Neural progenitor cell (in vitro differentiated cells): ENCODE data around the gene SPOUT1. TPM values are rescaled to one million over a fixed set of nuclear protein-coding genes. Genes with fewer than 3 reads are reported as not detected.

Source experiments
- DNase-seq: peaks from one replicate; pipeline ENCODE4 v3.0.0-alpha.2; 2016; ENCODE audit warnings: low spot score
- H2AFZ ChIP-seq: fragments of 200-600 bp; sonication (generic); replicated peaks from 2 replicates; pipeline ENCODE4 v1.6.1; 2016; ENCODE audit warnings: antibody characterized with exemption
- H3F3A ChIP-seq: fragments of 200-600 bp; sonication (generic); 2 replicates; pipeline ENCODE4 v1.6.1; 2016; ENCODE audit warnings: antibody characterized with exemption, low read depth
- H3K27ac ChIP-seq: fragments of 200-600 bp; sonication (generic); 2 replicates; pipeline ENCODE4 v1.5.1; 2016; ENCODE audit warnings: mild to moderate bottlenecking
- H3K27me3 ChIP-seq: fragments of 200-600 bp; sonication (generic); 2 replicates; pipeline ENCODE4 v1.6.1; 2016; ENCODE audit warnings: mild to moderate bottlenecking, moderate library complexity
- H3K36me3 ChIP-seq: fragments of 200-600 bp; sonication (generic); 2 replicates; pipeline ENCODE4 v1.5.1; 2016
- H3K4me1 ChIP-seq: fragments of 200-600 bp; sonication (generic); 2 replicates; pipeline ENCODE4 v1.6.1; 2016; ENCODE audit warnings: mixed run types
- H3K4me2 ChIP-seq: fragments of 200-600 bp; sonication (generic); 2 replicates; pipeline ENCODE4 v1.6.1; 2016
- H3K4me3 ChIP-seq: fragments of 200-600 bp; sonication (generic); 2 replicates; pipeline ENCODE4 v1.5.1; 2016
- H3K79me2 ChIP-seq: fragments of 200-600 bp; sonication (generic); 2 replicates; pipeline ENCODE4 v1.6.1; 2016; ENCODE audit warnings: low read depth
- H3K9ac ChIP-seq: fragments of 200-600 bp; sonication (generic); 2 replicates; pipeline ENCODE4 v1.6.1; 2016
- H3K9me3 ChIP-seq: fragments of 200-600 bp; sonication (generic); 2 replicates; pipeline ENCODE4 v1.5.1; 2016; ENCODE audit warnings: low read depth
- H4K20me1 ChIP-seq: fragments of 200-600 bp; sonication (generic); 2 replicates; pipeline ENCODE4 v1.6.1; 2016; ENCODE audit warnings: low read depth
- H3K27ac Mint-ChIP-seq: 3 replicates; pipeline ENCODE4 v1.8.0; 2021; ENCODE audit warnings: mixed read lengths
- H3K27me3 Mint-ChIP-seq: 2 replicates; pipeline ENCODE4 v1.8.0; 2022; ENCODE audit warnings: low read depth, mild to moderate bottlenecking, inconsistent platforms, moderate library complexity, mixed read lengths; ENCODE audit not compliant: insufficient read depth
- H3K36me3 Mint-ChIP-seq: 3 replicates; pipeline ENCODE4 v1.8.0; 2021; ENCODE audit warnings: mixed read lengths
- H3K4me1 Mint-ChIP-seq: 3 replicates; pipeline ENCODE4 v1.8.0; 2021; ENCODE audit warnings: mixed read lengths
- H3K4me3 Mint-ChIP-seq: 3 replicates; pipeline ENCODE4 v1.8.0; 2021; ENCODE audit warnings: mild to moderate bottlenecking, moderate library complexity, mixed read lengths
- H3K9me3 Mint-ChIP-seq: 3 replicates; pipeline ENCODE4 v1.8.0; 2020; ENCODE audit warnings: mixed read lengths
- CTCF ChIP-seq: fragments of 200-600 bp; sonication (generic); IDR thresholded peaks from 2 replicates; pipeline ENCODE4 v1.5.1; 2017; ENCODE audit warnings: antibody characterized with exemption, mild to moderate bottlenecking
- EZH2 ChIP-seq: fragments of 200-600 bp; sonication (generic); IDR thresholded peaks from 2 replicates; pipeline ENCODE4 v1.6.1; 2017; ENCODE audit warnings: antibody characterized with exemption, mild to moderate bottlenecking, moderate library complexity
- EZH2phosphoT487 ChIP-seq: fragments of 200-600 bp; sonication (generic); IDR thresholded peaks from 2 replicates; pipeline ENCODE4 v1.6.1; 2017; ENCODE audit warnings: antibody characterized with exemption
- total RNA-seq: library from RNA; depleted of rRNA; stranded (reverse); fragments of >200 nt; gene quantifications from 2 replicates; pipeline ENCODE4 v1.2.3, GENCODE V29; 2015; ENCODE audit warnings: low replicate concordance

The SPOUT1 gene
- total RNA-seq, 1 donor from 2014 or later: 17.2 TPM

- Histone ChIP-seq H3F3A (peaks cover 24% of the 10 kb centered on the region), H3K4me3 (peak overlapping the region; percentile 95), H2AFZ (peak overlapping the region; percentile 86), H3K4me2 (peak overlapping the region; percentile 95), H3K36me3 (no peaks in the 10 kb centered on the region), H3K27ac (peak overlapping the region; percentile 22), H3K27me3 (no peaks in the 10 kb centered on the region), H3K4me1 (no peaks in the 10 kb centered on the region), H3K79me2 (peaks cover 24% of the 10 kb centered on the region), H4K20me1 (peaks cover 10% of the 10 kb centered on the region), H3K9ac (peak overlapping the region; percentile 84), H3K9me3 (no peaks in the 10 kb centered on the region)
- Mint-ChIP-seq H3K4me3 (peak overlapping the region; percentile 97), H3K4me1 (peaks cover 17% of the 10 kb centered on the region), H3K27ac (peak overlapping the region; percentile 95), H3K36me3 (no peaks in the 10 kb centered on the region), H3K9me3 (peaks cover 6% of the 10 kb centered on the region), H3K27me3 (peaks cover 11% of the 10 kb centered on the region)
- no peak for DNase-seq
- no peak for TF ChIP-seq CTCF
- TF ChIP-seq EZH2phosphoT487: no peak
- no peak for TF ChIP-seq EZH2
Measured at GRCh38 chr9:128771094-128771721, 58.4 kb downstream of the SPOUT1 start.

DNA sequence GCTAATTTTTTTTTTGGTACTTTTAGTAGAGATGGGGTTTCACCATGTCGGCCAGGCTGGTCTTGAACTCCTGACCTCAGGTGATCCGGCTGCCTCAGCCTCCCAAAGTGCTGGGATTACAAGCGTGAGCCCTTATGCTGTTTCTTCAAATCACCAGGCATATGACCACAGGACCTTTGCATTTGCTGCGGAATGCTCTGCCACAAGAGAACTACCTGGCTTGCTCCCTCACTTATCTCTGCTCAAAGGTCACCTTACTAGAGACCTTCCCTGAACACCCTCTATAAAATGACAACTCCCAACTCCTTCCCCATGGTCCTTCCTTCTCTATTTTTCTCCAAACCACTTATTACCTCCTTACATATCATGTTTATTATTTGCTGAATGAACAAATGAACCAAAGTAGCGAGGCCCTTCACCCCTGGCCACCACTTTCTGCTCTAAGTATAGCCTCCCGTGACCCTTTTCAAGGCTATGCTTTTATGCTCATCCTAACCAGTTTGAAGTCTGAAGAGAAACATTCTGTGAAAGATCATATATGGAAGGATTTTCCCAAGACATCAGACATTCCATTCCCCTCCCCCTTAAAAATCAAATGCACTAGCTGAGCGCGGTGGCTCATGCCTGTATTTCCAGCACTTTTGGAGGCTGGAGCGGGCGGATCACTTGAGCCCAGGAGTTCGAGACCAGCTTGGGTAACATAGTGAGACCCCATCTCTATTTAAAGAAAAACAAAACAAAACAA is 59.1 kb downstream of the SPOUT1 start:
- Histone ChIP-seq H3K36me3 (no peaks in the 10 kb centered on the region), H3K4me3 (peak overlapping the region; percentile 95), H4K20me1 (peaks cover 10% of the 10 kb centered on the region), H3K27me3 (no peaks in the 10 kb centered on the region), H2AFZ (no peak overlapping the region), H3K4me2 (peak overlapping the region; percentile 95), H3F3A (peaks cover 24% of the 10 kb centered on the region), H3K9me3 (no peaks in the 10 kb centered on the region), H3K27ac (no peak overlapping the region), H3K9ac (peak overlapping the region; percentile 84), H3K79me2 (peaks cover 24% of the 10 kb centered on the region), H3K4me1 (no peaks in the 10 kb centered on the region)
- Mint-ChIP-seq H3K4me3 (peak overlapping the region; percentile 97), H3K27me3 (peaks cover 9% of the 10 kb centered on the region), H3K4me1 (peaks cover 17% of the 10 kb centered on the region), H3K27ac (no peak overlapping the region), H3K36me3 (no peaks in the 10 kb centered on the region), H3K9me3 (peaks cover 3% of the 10 kb centered on the region)
- DNase-seq: no peak
- TF ChIP-seq EZH2phosphoT487: no peak
- TF ChIP-seq CTCF: no peak
- TF ChIP-seq EZH2: no peak

Other genes with a start within 250 kb of the SPOUT1 start
- gene DYNC2I2, start 172.9 kb downstream of the SPOUT1 start, total RNA-seq: 45.9 and 141 TPM in 2 replicates
- gene SET, start 140.6 kb downstream of the SPOUT1 start, total RNA-seq: 930 and 1,683 TPM in 2 replicates
- 4.4 and 16.1 TPM in 2 replicates for gene PKN3, start 127.3 kb downstream of the SPOUT1 start, total RNA-seq
- gene ZDHHC12, start 105.7 kb downstream of the SPOUT1 start, total RNA-seq: 16.8 and 53.9 TPM in 2 replicates
- gene ZER1, start 57.9 kb downstream of the SPOUT1 start, total RNA-seq: 14.7 and 28.2 TPM in 2 replicates
- 17.1 and 19.0 TPM in 2 replicates for gene TBC1D13, start 42.5 kb downstream of the SPOUT1 start, total RNA-seq
- gene ENDOG, start 11.3 kb downstream of the SPOUT1 start, total RNA-seq: 3.2 and 9.1 TPM in 2 replicates
- 21.7 and 29.1 TPM in 2 replicates for gene KYAT1, start 52.2 kb upstream of the SPOUT1 start, total RNA-seq
- gene LRRC8A, start 52.3 kb upstream of the SPOUT1 start, total RNA-seq: 17.1 and 42.8 TPM in 2 replicates
- gene PHYHD1, start 91.2 kb upstream of the SPOUT1 start, total RNA-seq: 15.2 and 19.0 TPM in 2 replicates
- gene DOLK, start 117.8 kb upstream of the SPOUT1 start, total RNA-seq: 8.2 and 16.8 TPM in 2 replicates
- 66.7 and 80.0 TPM in 2 replicates for gene NUP188, start 117.9 kb upstream of the SPOUT1 start, total RNA-seq
- gene SH3GLB2, start 198.5 kb upstream of the SPOUT1 start, total RNA-seq: 45.7 and 98.8 TPM in 2 replicates
- 10.8 and 39.1 TPM in 2 replicates for gene MIGA2, start 206.8 kb upstream of the SPOUT1 start, total RNA-seq